K562 (cell line): ENCODE measurements around the gene BGLAP. TPM values are rescaled to one million over a fixed set of nuclear protein-coding genes. Genes with fewer than 3 reads are reported as not detected.

ENCODE experiments used
- CREB3L1 ChIP-seq: fragments of 450-650 bp; IDR thresholded peaks from 2 replicates; pipeline ENCODE4 v1.6.1; 2014; ENCODE audit warnings: low read depth, mild to moderate bottlenecking, moderate library complexity, borderline replicate concordance
- FOXM1 ChIP-seq, 2 experiments: fragments of 450-650 bp in 1 of 2; sonication (generic) in 1 of 2; formaldehyde crosslinking in 1 of 2; IDR thresholded peaks; 2 replicates each; pipeline versions ENCODE4 v1.6.1 to v1.9.0; 2017 to 2022; ENCODE audit warnings: low read depth in 2 of 2, mild to moderate bottlenecking in 2 of 2, missing genetic modification reagents in 1 of 2, moderate library complexity in 1 of 2
- GTF2B ChIP-seq: IDR thresholded peaks from 2 replicates; pipeline ENCODE4 v1.6.1; 2011; ENCODE audit not compliant: insufficient read length; ENCODE audit errors: extremely low read depth
- NFIX ChIP-seq: fragments of 250-450 bp; sonication (Bioruptor Pico); IDR thresholded peaks from 2 replicates; pipeline ENCODE4 v1.4.0; 2020; ENCODE audit warnings: low read depth, mild to moderate bottlenecking, moderate library complexity
- NFRKB ChIP-seq: fragments of 450-650 bp; IDR thresholded peaks from 2 replicates; pipeline ENCODE4 v1.6.1; 2016; ENCODE audit warnings: low read depth
- NFYB ChIP-seq: IDR thresholded peaks from 2 replicates; pipeline ENCODE4 v1.6.1; 2011; ENCODE audit warnings: mild to moderate bottlenecking, moderate library complexity; ENCODE audit not compliant: insufficient read length; ENCODE audit errors: extremely low read depth
- POLR2AphosphoS2 ChIP-seq: IDR thresholded peaks from 2 replicates; pipeline ENCODE4 v1.6.1; 2012; ENCODE audit warnings: low read length, improper control_type of control experiment
- RUNX1 ChIP-seq: sonication (generic); IDR thresholded peaks from 2 replicates; pipeline ENCODE4 v1.6.1; 2016; ENCODE audit warnings: antibody characterized with exemption, low read depth
- SAP30 ChIP-seq: fragments of 200-600 bp; sonication (generic); IDR thresholded peaks from 2 replicates; pipeline ENCODE4 v1.6.1; 2012; ENCODE audit warnings: borderline replicate concordance, low read depth, mild to moderate bottlenecking, moderate library complexity, low read length, control low read depth, inconsistent platforms; ENCODE audit not compliant: insufficient read depth, poor library complexity, severe bottlenecking
- SLC30A9 ChIP-seq: fragments of 250-450 bp; sonication (Bioruptor Pico); IDR thresholded peaks from 2 replicates; pipeline ENCODE4 v1.8.0; 2022; ENCODE audit warnings: mild to moderate bottlenecking, moderate library complexity
- SP2 ChIP-seq: IDR thresholded peaks from 2 replicates; pipeline ENCODE4 v1.6.1; 2011; ENCODE audit warnings: mild to moderate bottlenecking, low read depth, low read length, moderate library complexity; ENCODE audit not compliant: poor library complexity, severe bottlenecking; ENCODE audit errors: extremely low read depth
- STAT5A ChIP-seq: IDR thresholded peaks from 2 replicates; pipeline ENCODE4 v1.6.1; 2012; ENCODE audit warnings: low read length, inconsistent platforms, borderline replicate concordance
- TEAD4 ChIP-seq, 2 experiments: sonication (generic) in 1 of 2; formaldehyde crosslinking in 1 of 2; IDR thresholded peaks; 2 replicates each; pipeline versions ENCODE4 v1.6.1 to v1.8.0; 2012 to 2022; ENCODE audit warnings: borderline replicate concordance in 1 of 2, inconsistent platforms in 1 of 2, low read length in 1 of 2, mild to moderate bottlenecking in 1 of 2, missing genetic modification reagents in 1 of 2
- ZNF175 ChIP-seq: fragments of 200-800 bp; sonication (Bioruptor generic); IDR thresholded peaks from 2 replicates; pipeline ENCODE4 v1.6.1; 2016; ENCODE audit warnings: low read depth, mild to moderate bottlenecking, missing genetic modification characterization, missing compliant biosample characterization
- polyA plus RNA-seq, 8 experiments: library from polyadenylated mRNA; depleted of rRNA in 4 of 8; stranded (reverse) in 5 of 8; unstranded in 3 of 8; fragments of >200 nt; fragmentation: Nextera tagmentation in 2 of 8; fragmentation: Illumina TruSeq in 1 of 8; extraction: Ambion mirVana in 2 of 8; extraction: Trizol in 1 of 8; gene quantifications; 2 replicates each; pipeline versions ENCODE4 v1.2.1 to v1.2.3, GENCODE V29; 2011 to 2014; ENCODE audit warnings: inconsistent platforms in 1 of 8, missing spikeins in 1 of 8
- total RNA-seq, 7 experiments: library from RNA; depleted of rRNA in 6 of 7; stranded (reverse); fragments of >200 nt in 6 of 7; fragmentation: Illumina TruSeq in 2 of 7; extraction: Trizol in 2 of 7; gene quantifications; 2 replicates each; pipeline versions ENCODE4 v1.2.1 to v1.2.3, GENCODE V29; 2011 to 2021; ENCODE audit warnings: low replicate concordance in 1 of 7
- TF ChIP-seq, protein P1 (sequence below): sonication (generic); formaldehyde crosslinking; IDR thresholded peaks from 2 replicates; pipeline ENCODE4 v1.8.1; 2023; ENCODE audit warnings: mild to moderate bottlenecking, missing genetic modification reagents
- TF ChIP-seq, protein P2 (sequence below): fragments of 450-650 bp; IDR thresholded peaks from 2 replicates; pipeline ENCODE4 v1.6.1; 2016; ENCODE audit warnings: missing biosample characterization, missing genetic modification characterization
- TF ChIP-seq, protein P3 (sequence below), 2 experiments: fragments of 450-650 bp in 1 of 2; sonication (generic) in 1 of 2; formaldehyde crosslinking in 1 of 2; IDR thresholded peaks in 1 of 2; conservative IDR thresholded peaks in 1 of 2; 2 replicates each; pipeline versions ENCODE4 v1.6.1 to v1.8.1; 2016 to 2023; ENCODE audit warnings: mild to moderate bottlenecking in 2 of 2, moderate library complexity in 2 of 2, inconsistent platforms in 1 of 2, missing genetic modification reagents in 1 of 2

The BGLAP gene
- total and polyA plus RNA-seq, 9 of the 15 experiments (the other 6 are each of a cell fraction or from before 2014, with no cell fraction given) = 0.15 to 1.4 (median 0.28) TPM; not detected in 3

DNA sequence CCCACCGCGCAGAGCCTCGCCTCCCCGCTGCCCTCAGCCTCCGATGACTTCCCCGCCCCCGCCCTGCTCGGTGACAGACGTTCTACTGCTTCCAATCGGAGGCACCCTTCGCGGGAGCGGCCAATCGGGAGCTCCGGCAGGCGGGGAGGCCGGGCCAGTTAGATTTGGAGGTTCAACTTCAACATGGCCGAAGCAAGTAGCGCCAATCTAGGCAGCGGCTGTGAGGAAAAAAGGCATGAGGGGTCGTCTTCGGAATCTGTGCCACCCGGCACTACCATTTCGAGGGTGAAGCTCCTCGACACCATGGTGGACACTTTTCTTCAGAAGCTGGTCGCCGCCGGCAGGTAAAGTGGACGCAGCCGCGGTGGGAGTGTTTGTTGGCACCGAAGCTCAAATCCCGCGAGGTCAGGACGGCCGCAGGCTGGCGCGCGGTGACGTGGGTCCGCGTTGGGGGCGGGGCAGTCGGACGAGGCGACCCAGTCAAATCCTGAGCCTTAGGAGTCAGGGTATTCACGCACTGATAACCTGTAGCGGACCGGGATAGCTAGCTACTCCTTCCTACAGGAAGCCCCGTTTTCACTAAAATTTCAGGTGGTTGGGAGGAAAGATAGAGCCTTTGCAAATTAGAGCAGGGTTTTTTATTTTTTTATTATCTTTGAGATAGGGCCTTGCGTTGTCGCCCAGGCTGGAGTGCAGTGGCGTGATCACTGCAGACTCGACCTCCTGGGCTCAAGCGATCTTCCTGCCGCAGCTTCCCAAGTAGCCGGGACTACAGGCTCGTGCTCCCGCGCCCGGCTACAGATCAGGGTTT lies 28.9 kb upstream of the BGLAP start, which contains the start of gene PMF1 (continued):
- TF ChIP-seq, protein P1, sequence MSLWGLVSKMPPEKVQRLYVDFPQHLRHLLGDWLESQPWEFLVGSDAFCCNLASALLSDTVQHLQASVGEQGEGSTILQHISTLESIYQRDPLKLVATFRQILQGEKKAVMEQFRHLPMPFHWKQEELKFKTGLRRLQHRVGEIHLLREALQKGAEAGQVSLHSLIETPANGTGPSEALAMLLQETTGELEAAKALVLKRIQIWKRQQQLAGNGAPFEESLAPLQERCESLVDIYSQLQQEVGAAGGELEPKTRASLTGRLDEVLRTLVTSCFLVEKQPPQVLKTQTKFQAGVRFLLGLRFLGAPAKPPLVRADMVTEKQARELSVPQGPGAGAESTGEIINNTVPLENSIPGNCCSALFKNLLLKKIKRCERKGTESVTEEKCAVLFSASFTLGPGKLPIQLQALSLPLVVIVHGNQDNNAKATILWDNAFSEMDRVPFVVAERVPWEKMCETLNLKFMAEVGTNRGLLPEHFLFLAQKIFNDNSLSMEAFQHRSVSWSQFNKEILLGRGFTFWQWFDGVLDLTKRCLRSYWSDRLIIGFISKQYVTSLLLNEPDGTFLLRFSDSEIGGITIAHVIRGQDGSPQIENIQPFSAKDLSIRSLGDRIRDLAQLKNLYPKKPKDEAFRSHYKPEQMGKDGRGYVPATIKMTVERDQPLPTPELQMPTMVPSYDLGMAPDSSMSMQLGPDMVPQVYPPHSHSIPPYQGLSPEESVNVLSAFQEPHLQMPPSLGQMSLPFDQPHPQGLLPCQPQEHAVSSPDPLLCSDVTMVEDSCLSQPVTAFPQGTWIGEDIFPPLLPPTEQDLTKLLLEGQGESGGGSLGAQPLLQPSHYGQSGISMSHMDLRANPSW (CRISPR knock-in tag) = peak; percentile 88
- TF ChIP-seq CREB3L1 (peak; percentile 96), SLC30A9 (CRISPR knock-in tag) (no peak), SAP30 (peak; percentile 53), NFYB (peak; percentile 97), TEAD4 (IDR thresholded peaks at IDR 0.05; ENCODE audit: low read length) (peak; percentile 30), TEAD4 (CRISPR knock-in tag; IDR thresholded peaks at IDR 0.05; ENCODE audit: borderline replicate concordance) (no peak), GTF2B (peak; percentile 49), ZNF175 (CRISPR knock-in tag) (no peak), NFIX (no peak), RUNX1 (0 out of 2 replicates have a peak, but pooled peaks have one; percentile 39), FOXM1 (IDR thresholded peaks at IDR 0.05; ENCODE audit: low read depth) (no peak), FOXM1 (CRISPR knock-in tag; IDR thresholded peaks at IDR 0.05; ENCODE audit: low read depth) (peak; percentile 45; the same call in 1 of the 2 replicates), POLR2AphosphoS2 (peak; percentile 94), STAT5A (no peak), NFRKB (peak; percentile 95), SP2 (peak; percentile 89)
- TF ChIP-seq, protein P2, sequence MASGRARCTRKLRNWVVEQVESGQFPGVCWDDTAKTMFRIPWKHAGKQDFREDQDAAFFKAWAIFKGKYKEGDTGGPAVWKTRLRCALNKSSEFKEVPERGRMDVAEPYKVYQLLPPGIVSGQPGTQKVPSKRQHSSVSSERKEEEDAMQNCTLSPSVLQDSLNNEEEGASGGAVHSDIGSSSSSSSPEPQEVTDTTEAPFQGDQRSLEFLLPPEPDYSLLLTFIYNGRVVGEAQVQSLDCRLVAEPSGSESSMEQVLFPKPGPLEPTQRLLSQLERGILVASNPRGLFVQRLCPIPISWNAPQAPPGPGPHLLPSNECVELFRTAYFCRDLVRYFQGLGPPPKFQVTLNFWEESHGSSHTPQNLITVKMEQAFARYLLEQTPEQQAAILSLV (tag) = no peak
- TF ChIP-seq, protein P3, sequence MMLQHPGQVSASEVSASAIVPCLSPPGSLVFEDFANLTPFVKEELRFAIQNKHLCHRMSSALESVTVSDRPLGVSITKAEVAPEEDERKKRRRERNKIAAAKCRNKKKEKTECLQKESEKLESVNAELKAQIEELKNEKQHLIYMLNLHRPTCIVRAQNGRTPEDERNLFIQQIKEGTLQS (IDR thresholded peaks at IDR 0.05) = peak; percentile 45; the same call in 1 of the 2 replicates
- TF ChIP-seq, protein P3 (CRISPR knock-in tag; conservative IDR thresholded peaks at IDR 0.05) = peak; percentile 27; the same call in 1 of the 2 replicates
